Keratinocyte (primary cell): ENCODE data around the gene ACKR4.

Experiments used
- CTCF ChIP-seq, 3 experiments: IDR thresholded peaks in 1 of 3; conservative IDR thresholded peaks in 1 of 3; optimal IDR thresholded peaks in 1 of 3; 2 replicates in 2 of 3; 3 replicates in 1 of 3; pipeline versions ENCODE3 to v1.5.1; 2011; ENCODE audit warnings: low read length in 3 of 3, mild to moderate bottlenecking in 3 of 3, moderate library complexity in 2 of 3, control low read depth in 1 of 3, inconsistent platforms in 1 of 3; ENCODE audit not compliant: insufficient read depth in 2 of 3; ENCODE audit errors: extremely low read depth in 1 of 3
- EZH2 ChIP-seq: IDR thresholded peaks from one replicate; pipeline ENCODE4 v1.6.1; 2012; ENCODE audit warnings: inconsistent platforms, mild to moderate bottlenecking, low read length, moderate library complexity

GRCh38 chr3:132553826-132554225, 43.2 kb upstream of the ACKR4 start:
- TF ChIP-seq CTCF (optimal IDR thresholded peaks at IDR 0.05 in 1 of 3, IDR thresholded peaks at IDR 0.05 in 1 of 3, conservative IDR thresholded peaks at IDR 0.05 in 1 of 3; ENCODE audit: extremely low read depth in 1 of 3, insufficient read depth in 2 of 3, low read length in 3 of 3) (no peak), EZH2 (no peak)
